ENCODE results near the gene EYS.

DNA sequence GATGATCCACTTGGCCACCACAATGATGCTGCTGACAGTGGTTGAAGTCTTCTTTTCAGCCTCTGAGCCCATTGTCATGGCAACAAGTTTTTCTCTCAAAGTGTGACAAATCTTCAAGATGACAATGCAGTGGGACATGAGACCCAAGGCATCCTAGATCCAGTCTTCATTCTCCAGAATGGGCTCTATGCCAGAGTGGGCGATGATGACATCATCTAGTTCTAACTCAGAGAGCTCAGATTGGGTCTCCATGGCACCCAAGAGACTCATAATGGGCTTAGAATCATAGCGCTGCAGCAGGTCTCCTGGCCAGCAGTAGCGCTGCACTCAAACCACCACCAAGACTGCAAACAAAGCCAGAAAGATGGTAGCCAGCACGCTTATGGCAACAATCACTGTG lies 973.6 kb downstream of the EYS start:
- TF ChIP-seq, protein P1, sequence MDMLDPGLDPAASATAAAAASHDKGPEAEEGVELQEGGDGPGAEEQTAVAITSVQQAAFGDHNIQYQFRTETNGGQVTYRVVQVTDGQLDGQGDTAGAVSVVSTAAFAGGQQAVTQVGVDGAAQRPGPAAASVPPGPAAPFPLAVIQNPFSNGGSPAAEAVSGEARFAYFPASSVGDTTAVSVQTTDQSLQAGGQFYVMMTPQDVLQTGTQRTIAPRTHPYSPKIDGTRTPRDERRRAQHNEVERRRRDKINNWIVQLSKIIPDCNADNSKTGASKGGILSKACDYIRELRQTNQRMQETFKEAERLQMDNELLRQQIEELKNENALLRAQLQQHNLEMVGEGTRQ (IDR thresholded peaks at IDR 0.05; ENCODE audit: borderline replicate concordance, low read depth, low read length) = no peak
- TF ChIP-seq, protein P2, sequence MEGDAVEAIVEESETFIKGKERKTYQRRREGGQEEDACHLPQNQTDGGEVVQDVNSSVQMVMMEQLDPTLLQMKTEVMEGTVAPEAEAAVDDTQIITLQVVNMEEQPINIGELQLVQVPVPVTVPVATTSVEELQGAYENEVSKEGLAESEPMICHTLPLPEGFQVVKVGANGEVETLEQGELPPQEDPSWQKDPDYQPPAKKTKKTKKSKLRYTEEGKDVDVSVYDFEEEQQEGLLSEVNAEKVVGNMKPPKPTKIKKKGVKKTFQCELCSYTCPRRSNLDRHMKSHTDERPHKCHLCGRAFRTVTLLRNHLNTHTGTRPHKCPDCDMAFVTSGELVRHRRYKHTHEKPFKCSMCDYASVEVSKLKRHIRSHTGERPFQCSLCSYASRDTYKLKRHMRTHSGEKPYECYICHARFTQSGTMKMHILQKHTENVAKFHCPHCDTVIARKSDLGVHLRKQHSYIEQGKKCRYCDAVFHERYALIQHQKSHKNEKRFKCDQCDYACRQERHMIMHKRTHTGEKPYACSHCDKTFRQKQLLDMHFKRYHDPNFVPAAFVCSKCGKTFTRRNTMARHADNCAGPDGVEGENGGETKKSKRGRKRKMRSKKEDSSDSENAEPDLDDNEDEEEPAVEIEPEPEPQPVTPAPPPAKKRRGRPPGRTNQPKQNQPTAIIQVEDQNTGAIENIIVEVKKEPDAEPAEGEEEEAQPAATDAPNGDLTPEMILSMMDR (IDR thresholded peaks at IDR 0.05) = no peak
- TF ChIP-seq FOXJ3 (CRISPR knock-in tag; IDR thresholded peaks at IDR 0.05) (no peak), NFIC (IDR thresholded peaks at IDR 0.05; ENCODE audit: borderline replicate concordance) (no peak), YY1 (IDR thresholded peaks at IDR 0.05; ENCODE audit: low read depth) (no peak)
- TF ChIP-seq, protein P3, sequence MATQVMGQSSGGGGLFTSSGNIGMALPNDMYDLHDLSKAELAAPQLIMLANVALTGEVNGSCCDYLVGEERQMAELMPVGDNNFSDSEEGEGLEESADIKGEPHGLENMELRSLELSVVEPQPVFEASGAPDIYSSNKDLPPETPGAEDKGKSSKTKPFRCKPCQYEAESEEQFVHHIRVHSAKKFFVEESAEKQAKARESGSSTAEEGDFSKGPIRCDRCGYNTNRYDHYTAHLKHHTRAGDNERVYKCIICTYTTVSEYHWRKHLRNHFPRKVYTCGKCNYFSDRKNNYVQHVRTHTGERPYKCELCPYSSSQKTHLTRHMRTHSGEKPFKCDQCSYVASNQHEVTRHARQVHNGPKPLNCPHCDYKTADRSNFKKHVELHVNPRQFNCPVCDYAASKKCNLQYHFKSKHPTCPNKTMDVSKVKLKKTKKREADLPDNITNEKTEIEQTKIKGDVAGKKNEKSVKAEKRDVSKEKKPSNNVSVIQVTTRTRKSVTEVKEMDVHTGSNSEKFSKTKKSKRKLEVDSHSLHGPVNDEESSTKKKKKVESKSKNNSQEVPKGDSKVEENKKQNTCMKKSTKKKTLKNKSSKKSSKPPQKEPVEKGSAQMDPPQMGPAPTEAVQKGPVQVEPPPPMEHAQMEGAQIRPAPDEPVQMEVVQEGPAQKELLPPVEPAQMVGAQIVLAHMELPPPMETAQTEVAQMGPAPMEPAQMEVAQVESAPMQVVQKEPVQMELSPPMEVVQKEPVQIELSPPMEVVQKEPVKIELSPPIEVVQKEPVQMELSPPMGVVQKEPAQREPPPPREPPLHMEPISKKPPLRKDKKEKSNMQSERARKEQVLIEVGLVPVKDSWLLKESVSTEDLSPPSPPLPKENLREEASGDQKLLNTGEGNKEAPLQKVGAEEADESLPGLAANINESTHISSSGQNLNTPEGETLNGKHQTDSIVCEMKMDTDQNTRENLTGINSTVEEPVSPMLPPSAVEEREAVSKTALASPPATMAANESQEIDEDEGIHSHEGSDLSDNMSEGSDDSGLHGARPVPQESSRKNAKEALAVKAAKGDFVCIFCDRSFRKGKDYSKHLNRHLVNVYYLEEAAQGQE (IDR thresholded peaks at IDR 0.05; ENCODE audit: low read depth, low read length) = no peak
- TF ChIP-seq, protein P4, sequence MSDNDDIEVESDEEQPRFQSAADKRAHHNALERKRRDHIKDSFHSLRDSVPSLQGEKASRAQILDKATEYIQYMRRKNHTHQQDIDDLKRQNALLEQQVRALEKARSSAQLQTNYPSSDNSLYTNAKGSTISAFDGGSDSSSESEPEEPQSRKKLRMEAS (IDR thresholded peaks at IDR 0.05; ENCODE audit: low read depth) = no peak

Data from SK-N-SH (cell line).